Uterus (tissue), 2 donors: ENCODE data around the gene FAM174B.

Experiments used
- POLR2A ChIP-seq, 2 donors: fragments of 450-650 bp; IDR thresholded peaks; one replicate each; pipeline ENCODE4 v1.6.1; 2016; ENCODE audit warnings: antibody characterized with exemption in 2 of 2, mild to moderate bottlenecking in 1 of 2, moderate library complexity in 1 of 2
- TF ChIP-seq, protein P1 (sequence below), 4 experiments: fragments of 200-600 bp in 2 of 4; fragments of 450-650 bp in 2 of 4; sonication (generic) in 2 of 4; IDR thresholded peaks; one replicate each; pipeline ENCODE4 v1.5.1; 2016 to 2019; ENCODE audit warnings: antibody characterized with exemption in 4 of 4, mild to moderate bottlenecking in 2 of 4, moderate library complexity in 1 of 4

DNA sequence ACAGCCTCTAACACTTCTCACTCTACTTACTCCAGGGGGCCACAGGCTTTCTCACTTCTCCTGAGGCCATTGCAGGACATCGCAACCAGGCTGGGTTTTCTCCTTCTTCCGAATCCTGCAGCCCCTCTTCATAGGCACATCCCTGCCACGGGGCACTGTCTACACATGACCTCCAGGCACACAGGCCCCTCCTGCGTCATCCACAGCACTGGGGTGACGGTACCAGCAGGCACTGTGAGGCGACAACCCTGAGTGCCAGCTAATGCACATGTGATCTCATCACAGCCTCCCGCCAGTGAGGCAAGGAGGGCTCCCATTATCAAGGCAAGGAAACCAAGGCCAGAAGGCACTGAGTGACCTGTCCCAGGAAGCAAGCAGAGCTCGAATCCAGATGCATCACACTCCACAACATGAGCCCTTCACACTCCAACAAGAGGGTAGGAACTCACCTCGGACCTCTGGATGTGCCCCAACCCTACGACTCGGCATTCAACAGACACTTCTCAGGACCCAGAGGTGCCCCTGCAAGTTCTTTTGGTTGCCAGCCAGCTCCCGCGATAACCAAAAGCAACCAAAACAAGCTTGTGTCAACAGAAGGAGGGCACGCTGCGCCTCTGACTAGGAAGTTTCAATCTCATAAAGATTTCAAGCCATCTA is 16.7 kb downstream of the FAM174B start:
- no peak for TF ChIP-seq POLR2A (IDR thresholded peaks at IDR 0.05)
- TF ChIP-seq, protein P1, sequence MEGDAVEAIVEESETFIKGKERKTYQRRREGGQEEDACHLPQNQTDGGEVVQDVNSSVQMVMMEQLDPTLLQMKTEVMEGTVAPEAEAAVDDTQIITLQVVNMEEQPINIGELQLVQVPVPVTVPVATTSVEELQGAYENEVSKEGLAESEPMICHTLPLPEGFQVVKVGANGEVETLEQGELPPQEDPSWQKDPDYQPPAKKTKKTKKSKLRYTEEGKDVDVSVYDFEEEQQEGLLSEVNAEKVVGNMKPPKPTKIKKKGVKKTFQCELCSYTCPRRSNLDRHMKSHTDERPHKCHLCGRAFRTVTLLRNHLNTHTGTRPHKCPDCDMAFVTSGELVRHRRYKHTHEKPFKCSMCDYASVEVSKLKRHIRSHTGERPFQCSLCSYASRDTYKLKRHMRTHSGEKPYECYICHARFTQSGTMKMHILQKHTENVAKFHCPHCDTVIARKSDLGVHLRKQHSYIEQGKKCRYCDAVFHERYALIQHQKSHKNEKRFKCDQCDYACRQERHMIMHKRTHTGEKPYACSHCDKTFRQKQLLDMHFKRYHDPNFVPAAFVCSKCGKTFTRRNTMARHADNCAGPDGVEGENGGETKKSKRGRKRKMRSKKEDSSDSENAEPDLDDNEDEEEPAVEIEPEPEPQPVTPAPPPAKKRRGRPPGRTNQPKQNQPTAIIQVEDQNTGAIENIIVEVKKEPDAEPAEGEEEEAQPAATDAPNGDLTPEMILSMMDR (IDR thresholded peaks at IDR 0.05) = no peak
